ENCODE results near the gene ACIN1. TPM values are rescaled to one million over a fixed set of nuclear protein-coding genes. Genes with fewer than 3 reads are reported as not detected.

ACIN1 gene
- total RNA-seq, 1 experiment from 2014 or later, result 333 TPM

GRCh38 chr14:23124337-23124954, 29.5 kb upstream of the ACIN1 start:
- Histone ChIP-seq H2AK5ac (ENCODE audit: insufficient read length, low read length) (no peak overlapping the region), H3K79me2 (ENCODE audit: insufficient read depth, low read length) (no peaks in the 10 kb centered on the region), H4K91ac (ENCODE audit: insufficient read length, low read depth, low read length) (no peak overlapping the region), H3K56ac (ENCODE audit: insufficient read length, low read depth, low read length) (no peak overlapping the region), H3K18ac (ENCODE audit: insufficient read length, low read depth, low read length) (no peak overlapping the region), H3K23ac (ENCODE audit: insufficient read length, low read depth, low read length) (no peak overlapping the region), H4K20me1 (ENCODE audit: control insufficient read depth, insufficient read depth, insufficient read length) (no peaks in the 10 kb centered on the region), H3K14ac (ENCODE audit: insufficient read depth, low read length) (no peak overlapping the region), H3K4me1 (ENCODE audit: insufficient read depth, low read length) (peaks cover 11% of the 10 kb centered on the region), H3K9me3 (ENCODE audit: control insufficient read depth, low read depth, low read length) (no peaks in the 10 kb centered on the region), H3K23me2 (ENCODE audit: insufficient read length, low read depth, low read length, poor library complexity, severe bottlenecking) (no peaks in the 10 kb centered on the region), H2AFZ (ENCODE audit: low read length) (no peak overlapping the region), H2BK20ac (ENCODE audit: low read depth, low read length, poor library complexity, severe bottlenecking) (no peak overlapping the region), H3K4ac (ENCODE audit: low read depth, low read length) (no peak overlapping the region), H4K5ac (ENCODE audit: insufficient read length, low read depth, low read length) (no peak overlapping the region), H2BK12ac (ENCODE audit: insufficient read length, low read depth, low read length) (no peak overlapping the region), H3K9ac (ENCODE audit: extremely low read depth, insufficient read length, low read length) (no peak overlapping the region), H2BK5ac (ENCODE audit: insufficient read length, low read length) (no peak overlapping the region), H3K79me1 (ENCODE audit: insufficient read depth, low read depth, low read length, poor library complexity, severe bottlenecking) (no peaks in the 10 kb centered on the region), H2BK15ac (ENCODE audit: low read depth, low read length) (no peak overlapping the region), H2BK120ac (ENCODE audit: low read depth, low read length, poor library complexity, severe bottlenecking) (no peak overlapping the region), H3T11ph (ENCODE audit: low read length) (no peak overlapping the region), H3K27ac (ENCODE audit: insufficient read length, low read depth, low read length) (no peak overlapping the region), H3K27me3 (ENCODE audit: insufficient read depth, low read length) (no peaks in the 10 kb centered on the region), H3K4me2 (ENCODE audit: insufficient read depth, insufficient read length, low read length) (no peak overlapping the region), H4K8ac (replicated peaks; ENCODE audit: insufficient read length, low read depth, low read length) (no peak overlapping the region)
- no peak for DNase-seq
- no peaks in the 10 kb centered on the region for H3K9me3 Mint-ChIP-seq
- H3K4me1 Mint-ChIP-seq, result peaks cover 50 to 51% of the 10 kb centered on the region in 2 experiments
- peaks cover 2% of the 10 kb centered on the region; the same call in 1 of the 2 replicates for H3K27me3 Mint-ChIP-seq (ENCODE audit: low read depth)
- H3K4me3 Mint-ChIP-seq, result no peak overlapping the region
- no CpG with 5 or more reads among the region's 13 CpGs for WGBS (ENCODE audit: extremely low coverage, insufficient read length, low lambda C conversion rate)
- H3K27ac Mint-ChIP-seq, result peak overlapping the region in 1 of 3 experiments; percentile 58; a peak in 1 of 7 replicates
- peaks cover 17 to 26% (median 26%) of the 10 kb centered on the region in 3 experiments; a peak in 6 of 7 replicates for H3K36me3 Mint-ChIP-seq (ENCODE audit: insufficient read depth in 1 of 3, low read depth in 3 of 3)
- no peak for TF ChIP-seq CTCF (conservative IDR thresholded peaks at IDR 0.05)
